Measurements from ENCODE around the gene SLC22A6. TPM values are rescaled to one million over a fixed set of nuclear protein-coding genes. Genes with fewer than 3 reads are reported as not detected.
A peak's percentile ranks its signal among the peaks of the same experiment; 100 is the strongest.

SLC22A6 gene
- total and polyA plus RNA-seq, 2 experiments from 2014 or later = not detected

GRCh38 chr11:63020671-63021291 is 36.0 kb upstream of the SLC22A6 start:
- DNase-seq (ENCODE audit: low spot score) = peak; percentile 86
- H3K79me2 ChIP-seq (replicated peaks; ENCODE audit: insufficient read depth) = no peaks in the 10 kb centered on the region

DNA sequence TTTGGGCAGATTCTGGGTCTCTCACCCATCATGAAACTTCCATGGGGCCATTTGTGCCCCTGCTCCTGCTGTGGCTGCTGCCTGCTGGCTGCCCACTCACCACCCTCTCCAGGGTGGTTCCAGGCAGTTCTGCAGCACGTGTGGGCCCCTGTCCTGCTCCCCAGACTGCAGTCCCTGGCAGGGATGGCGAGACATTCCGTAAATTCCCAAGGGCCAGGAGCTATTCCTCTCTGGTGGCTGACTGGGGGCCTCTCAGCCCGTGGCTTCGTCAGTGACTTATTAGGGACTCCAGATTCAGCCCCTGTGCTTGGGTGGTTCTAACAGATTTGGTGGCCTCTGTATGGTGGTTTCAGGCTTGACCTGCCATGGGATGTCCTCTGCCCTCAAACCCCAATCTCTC is 34.7 kb upstream of the SLC22A6 start:
- Histone ChIP-seq H3K4me2 (no peak overlapping the region), H4K20me1 (replicated peaks; ENCODE audit: insufficient read depth) (no peaks in the 10 kb centered on the region), H3K36me3 (ENCODE audit: insufficient read depth) (no peaks in the 10 kb centered on the region), H3K27me3 (ENCODE audit: insufficient read depth) (no peaks in the 10 kb centered on the region; the same call in 1 of the 2 replicates), H2AFZ (no peak overlapping the region), H3K4me1 (ENCODE audit: insufficient read depth) (peaks cover 5% of the 10 kb centered on the region; the same call in 1 of the 2 replicates), H3K4me3 (no peak overlapping the region), H3K9me2 (ENCODE audit: insufficient read depth) (no peaks in the 10 kb centered on the region), H3F3A (replicated peaks; ENCODE audit: low read depth) (no peaks in the 10 kb centered on the region), H3K79me2 (replicated peaks; ENCODE audit: insufficient read depth) (no peaks in the 10 kb centered on the region), H3K27ac (ENCODE audit: low read depth) (no peak overlapping the region)
- Mint-ChIP-seq H3K9me3 (peaks cover 2% of the 10 kb centered on the region; the same call in 1 of the 3 replicates), H3K4me1 (peaks cover 29% of the 10 kb centered on the region), H3K4me3 (no peak overlapping the region), H3K27me3 (ENCODE audit: insufficient read depth, low read depth, poor library complexity) (peaks cover 11% of the 10 kb centered on the region), H3K27ac (no peak overlapping the region), H3K36me3 (ENCODE audit: low read depth) (no peaks in the 10 kb centered on the region; the same call in 2 of the 3 replicates)
- ATAC-seq (no peak), DNase-seq (ENCODE audit: low spot score) (no peak)
- TF ChIP-seq ZNF114 (CRISPR knock-in tag; IDR thresholded peaks at IDR 0.05) (no peak), NANOG (IDR thresholded peaks at IDR 0.05; ENCODE audit: borderline replicate concordance) (no peak), JUNB (IDR thresholded peaks at IDR 0.05; ENCODE audit: unreplicated experiment) (no peak), STAT1 (IDR thresholded peaks at IDR 0.05; ENCODE audit: unreplicated experiment) (no peak), CREB1 (CRISPR knock-in tag; IDR thresholded peaks at IDR 0.05; ENCODE audit: low read depth) (no peak), EZH2 (IDR thresholded peaks at IDR 0.05; ENCODE audit: low read depth, unreplicated experiment) (no peak)
- TF ChIP-seq, protein P1, sequence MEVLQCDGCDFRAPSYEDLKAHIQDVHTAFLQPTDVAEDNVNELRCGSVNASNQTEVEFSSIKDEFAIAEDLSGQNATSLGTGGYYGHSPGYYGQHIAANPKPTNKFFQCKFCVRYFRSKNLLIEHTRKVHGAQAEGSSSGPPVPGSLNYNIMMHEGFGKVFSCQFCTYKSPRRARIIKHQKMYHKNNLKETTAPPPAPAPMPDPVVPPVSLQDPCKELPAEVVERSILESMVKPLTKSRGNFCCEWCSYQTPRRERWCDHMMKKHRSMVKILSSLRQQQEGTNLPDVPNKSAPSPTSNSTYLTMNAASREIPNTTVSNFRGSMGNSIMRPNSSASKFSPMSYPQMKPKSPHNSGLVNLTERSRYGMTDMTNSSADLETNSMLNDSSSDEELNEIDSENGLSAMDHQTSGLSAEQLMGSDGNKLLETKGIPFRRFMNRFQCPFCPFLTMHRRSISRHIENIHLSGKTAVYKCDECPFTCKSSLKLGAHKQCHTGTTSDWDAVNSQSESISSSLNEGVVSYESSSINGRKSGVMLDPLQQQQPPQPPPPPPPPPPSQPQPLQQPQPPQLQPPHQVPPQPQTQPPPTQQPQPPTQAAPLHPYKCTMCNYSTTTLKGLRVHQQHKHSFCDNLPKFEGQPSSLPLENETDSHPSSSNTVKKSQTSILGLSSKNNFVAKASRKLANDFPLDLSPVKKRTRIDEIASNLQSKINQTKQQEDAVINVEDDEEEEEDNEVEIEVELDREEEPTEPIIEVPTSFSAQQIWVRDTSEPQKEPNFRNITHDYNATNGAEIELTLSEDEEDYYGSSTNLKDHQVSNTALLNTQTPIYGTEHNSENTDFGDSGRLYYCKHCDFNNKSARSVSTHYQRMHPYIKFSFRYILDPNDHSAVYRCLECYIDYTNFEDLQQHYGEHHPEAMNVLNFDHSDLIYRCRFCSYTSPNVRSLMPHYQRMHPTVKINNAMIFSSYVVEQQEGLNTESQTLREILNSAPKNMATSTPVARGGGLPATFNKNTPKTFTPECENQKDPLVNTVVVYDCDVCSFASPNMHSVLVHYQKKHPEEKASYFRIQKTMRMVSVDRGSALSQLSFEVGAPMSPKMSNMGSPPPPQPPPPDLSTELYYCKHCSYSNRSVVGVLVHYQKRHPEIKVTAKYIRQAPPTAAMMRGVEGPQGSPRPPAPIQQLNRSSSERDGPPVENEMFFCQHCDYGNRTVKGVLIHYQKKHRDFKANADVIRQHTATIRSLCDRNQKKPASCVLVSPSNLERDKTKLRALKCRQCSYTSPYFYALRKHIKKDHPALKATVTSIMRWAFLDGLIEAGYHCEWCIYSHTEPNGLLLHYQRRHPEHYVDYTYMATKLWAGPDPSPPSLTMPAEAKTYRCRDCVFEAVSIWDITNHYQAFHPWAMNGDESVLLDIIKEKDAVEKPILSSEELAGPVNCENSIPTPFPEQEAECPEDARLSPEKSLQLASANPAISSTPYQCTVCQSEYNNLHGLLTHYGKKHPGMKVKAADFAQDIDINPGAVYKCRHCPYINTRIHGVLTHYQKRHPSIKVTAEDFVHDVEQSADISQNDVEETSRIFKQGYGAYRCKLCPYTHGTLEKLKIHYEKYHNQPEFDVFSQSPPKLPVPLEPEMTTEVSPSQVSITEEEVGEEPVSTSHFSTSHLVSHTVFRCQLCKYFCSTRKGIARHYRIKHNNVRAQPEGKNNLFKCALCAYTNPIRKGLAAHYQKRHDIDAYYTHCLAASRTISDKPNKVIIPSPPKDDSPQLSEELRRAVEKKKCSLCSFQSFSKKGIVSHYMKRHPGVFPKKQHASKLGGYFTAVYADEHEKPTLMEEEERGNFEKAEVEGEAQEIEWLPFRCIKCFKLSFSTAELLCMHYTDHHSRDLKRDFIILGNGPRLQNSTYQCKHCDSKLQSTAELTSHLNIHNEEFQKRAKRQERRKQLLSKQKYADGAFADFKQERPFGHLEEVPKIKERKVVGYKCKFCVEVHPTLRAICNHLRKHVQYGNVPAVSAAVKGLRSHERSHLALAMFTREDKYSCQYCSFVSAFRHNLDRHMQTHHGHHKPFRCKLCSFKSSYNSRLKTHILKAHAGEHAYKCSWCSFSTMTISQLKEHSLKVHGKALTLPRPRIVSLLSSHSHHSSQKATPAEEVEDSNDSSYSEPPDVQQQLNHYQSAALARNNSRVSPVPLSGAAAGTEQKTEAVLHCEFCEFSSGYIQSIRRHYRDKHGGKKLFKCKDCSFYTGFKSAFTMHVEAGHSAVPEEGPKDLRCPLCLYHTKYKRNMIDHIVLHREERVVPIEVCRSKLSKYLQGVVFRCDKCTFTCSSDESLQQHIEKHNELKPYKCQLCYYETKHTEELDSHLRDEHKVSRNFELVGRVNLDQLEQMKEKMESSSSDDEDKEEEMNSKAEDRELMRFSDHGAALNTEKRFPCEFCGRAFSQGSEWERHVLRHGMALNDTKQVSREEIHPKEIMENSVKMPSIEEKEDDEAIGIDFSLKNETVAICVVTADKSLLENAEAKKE (CRISPR knock-in tag; IDR thresholded peaks at IDR 0.05) = no peak

More at GRCh38 chr11:63020671-63021291, 36.0 kb upstream of the SLC22A6 start:
- no peaks in the 10 kb centered on the region; the same call in 1 of the 2 replicates for H3K27me3 ChIP-seq (ENCODE audit: insufficient read depth)
- no peaks in the 10 kb centered on the region for H3K36me3 ChIP-seq (ENCODE audit: insufficient read depth)
- H3K36me3 Mint-ChIP-seq (ENCODE audit: low read depth) = no peaks in the 10 kb centered on the region; the same call in 2 of the 3 replicates
- H3K9me3 Mint-ChIP-seq = peaks cover 12% of the 10 kb centered on the region; the same call in 2 of the 3 replicates
- H3K4me3 ChIP-seq = 0 out of 2 replicates have a peak overlapping the region, but pooled peaks have one; percentile 39
- H3K4me2 ChIP-seq = peak overlapping the region; percentile 66
- H3F3A ChIP-seq (replicated peaks; ENCODE audit: low read depth) = no peaks in the 10 kb centered on the region
- H3K4me3 Mint-ChIP-seq = no peak overlapping the region
- H3K27ac ChIP-seq (ENCODE audit: low read depth) = no peak overlapping the region
- no peak for TF ChIP-seq CREB1 (CRISPR knock-in tag; IDR thresholded peaks at IDR 0.05; ENCODE audit: low read depth)
- peak; percentile 75 to 91 for TF ChIP-seq CTCF (conservative IDR thresholded peaks at IDR 0.05; ENCODE audit: low read depth in 2 of 2)
- TF ChIP-seq JUNB (IDR thresholded peaks at IDR 0.05; ENCODE audit: unreplicated experiment) = no peak
- H3K4me1 Mint-ChIP-seq = peaks cover 20% of the 10 kb centered on the region
- no peaks in the 10 kb centered on the region for H3K9me2 ChIP-seq (ENCODE audit: insufficient read depth)
- H3K27ac Mint-ChIP-seq = no peak overlapping the region; the same call in 1 of the 2 replicates
- H2AFZ ChIP-seq = peak overlapping the region; percentile 90
- peaks cover 5% of the 10 kb centered on the region; the same call in 1 of the 2 replicates for H3K4me1 ChIP-seq (ENCODE audit: insufficient read depth)
- peak; percentile 68 for ATAC-seq
- H3K27me3 Mint-ChIP-seq (ENCODE audit: insufficient read depth, low read depth, poor library complexity) = peaks cover 11% of the 10 kb centered on the region
- H4K20me1 ChIP-seq (replicated peaks; ENCODE audit: insufficient read depth) = no peaks in the 10 kb centered on the region

Data from GM23338 (cell line).